HCEC 1CT (cell line): ENCODE data around the gene MEAK7.

Experiments
- DNase-seq: peaks from one replicate; pipeline ENCODE4 v3.0.0-alpha.2; 2017

MEAK7 gene

DNA sequence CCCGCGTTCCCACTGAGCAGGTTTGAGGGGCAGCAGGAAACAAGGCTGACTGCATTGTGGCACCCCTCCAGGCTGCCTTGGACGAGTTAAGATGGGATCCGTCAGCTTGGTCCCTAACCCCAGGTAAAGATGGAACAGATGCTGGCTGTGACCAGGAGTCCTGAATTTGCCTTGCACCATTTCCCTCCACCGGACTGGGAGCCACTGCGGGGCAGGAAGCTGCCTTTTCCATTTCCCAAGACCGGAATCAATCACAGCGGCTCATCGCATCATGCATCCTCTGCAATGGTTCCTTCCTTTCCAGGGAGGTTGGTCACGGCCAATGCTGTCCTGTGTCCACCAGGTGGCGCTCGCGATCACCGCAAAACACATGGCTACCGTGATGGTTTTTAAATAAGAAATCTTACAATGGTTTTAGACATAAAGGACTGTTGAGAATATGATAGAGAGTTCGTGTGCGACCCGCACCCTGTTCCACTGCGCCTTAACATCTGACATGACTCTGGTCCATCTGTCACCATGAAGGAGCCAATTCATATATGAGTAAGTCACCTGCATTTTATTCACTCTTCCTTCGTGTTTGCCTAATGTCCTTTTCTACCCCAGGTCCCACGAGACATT, 6.8 kb upstream of the MEAK7 start:
- DNase-seq: peak; percentile 79

DNA sequence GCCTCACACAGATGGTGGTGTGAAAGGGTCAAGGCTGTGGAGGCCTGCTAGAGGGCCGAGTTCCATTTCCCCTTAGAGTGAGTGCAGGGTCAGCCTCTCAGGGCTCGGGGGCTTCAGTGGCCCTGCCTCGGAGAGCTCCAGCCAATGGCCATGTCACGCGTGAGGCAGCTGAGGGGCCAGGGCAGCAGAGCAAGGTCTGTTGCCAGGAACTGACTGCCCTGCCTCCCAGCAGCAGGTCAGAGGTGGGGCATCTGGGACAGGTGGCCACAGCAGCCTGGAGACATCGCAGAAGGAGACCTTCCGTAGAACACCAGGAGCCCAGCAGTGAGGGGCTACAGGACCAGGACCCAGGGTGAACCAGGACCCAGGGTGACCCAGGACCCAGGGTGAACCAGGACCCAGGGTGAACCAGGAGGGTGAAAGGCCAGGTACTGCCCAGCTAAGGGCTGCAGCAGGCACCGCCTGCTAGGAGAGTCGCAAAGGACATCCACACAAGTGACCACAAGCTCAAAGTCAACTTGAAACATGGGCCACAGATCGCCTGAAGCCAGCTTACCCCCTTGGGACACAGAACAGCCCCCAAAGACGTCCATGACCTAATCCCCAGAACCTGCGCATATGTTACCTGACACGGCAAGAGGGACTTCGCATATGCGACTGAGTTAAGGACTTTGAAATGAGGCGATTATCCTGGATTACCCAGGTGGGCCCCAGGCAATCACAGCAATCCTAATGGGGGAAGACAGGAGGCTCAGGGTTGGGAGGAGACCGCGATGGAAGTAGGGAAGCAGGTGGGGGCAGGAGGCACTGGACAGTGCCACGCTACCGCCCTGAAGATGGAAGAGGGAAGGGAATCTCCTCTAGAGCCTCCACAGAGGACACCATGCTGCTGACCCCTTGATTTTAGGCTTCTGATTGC, 4.8 kb upstream of the MEAK7 start:
- DNase-seq: no peak

DNA sequence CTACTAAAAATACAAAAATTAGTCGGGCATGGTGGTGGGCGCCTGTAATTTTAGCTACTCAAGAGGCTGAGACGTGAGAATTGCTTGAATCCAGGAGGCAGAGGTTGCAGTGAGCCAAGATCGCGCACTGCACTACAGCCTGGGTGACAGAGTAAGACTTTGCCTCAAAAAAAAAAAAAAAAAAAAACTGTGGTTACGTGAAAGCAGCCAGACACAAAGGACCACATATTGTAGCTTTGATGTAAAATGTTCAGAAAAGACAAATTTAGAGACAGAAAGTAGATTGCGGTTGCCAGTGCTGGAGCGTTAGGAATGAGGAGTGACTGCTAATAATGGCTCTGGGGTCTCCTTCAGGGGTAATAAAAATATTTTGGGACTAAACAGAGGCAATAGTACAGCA, 4.0 kb upstream of the MEAK7 start:
- DNase-seq: no peak

DNA sequence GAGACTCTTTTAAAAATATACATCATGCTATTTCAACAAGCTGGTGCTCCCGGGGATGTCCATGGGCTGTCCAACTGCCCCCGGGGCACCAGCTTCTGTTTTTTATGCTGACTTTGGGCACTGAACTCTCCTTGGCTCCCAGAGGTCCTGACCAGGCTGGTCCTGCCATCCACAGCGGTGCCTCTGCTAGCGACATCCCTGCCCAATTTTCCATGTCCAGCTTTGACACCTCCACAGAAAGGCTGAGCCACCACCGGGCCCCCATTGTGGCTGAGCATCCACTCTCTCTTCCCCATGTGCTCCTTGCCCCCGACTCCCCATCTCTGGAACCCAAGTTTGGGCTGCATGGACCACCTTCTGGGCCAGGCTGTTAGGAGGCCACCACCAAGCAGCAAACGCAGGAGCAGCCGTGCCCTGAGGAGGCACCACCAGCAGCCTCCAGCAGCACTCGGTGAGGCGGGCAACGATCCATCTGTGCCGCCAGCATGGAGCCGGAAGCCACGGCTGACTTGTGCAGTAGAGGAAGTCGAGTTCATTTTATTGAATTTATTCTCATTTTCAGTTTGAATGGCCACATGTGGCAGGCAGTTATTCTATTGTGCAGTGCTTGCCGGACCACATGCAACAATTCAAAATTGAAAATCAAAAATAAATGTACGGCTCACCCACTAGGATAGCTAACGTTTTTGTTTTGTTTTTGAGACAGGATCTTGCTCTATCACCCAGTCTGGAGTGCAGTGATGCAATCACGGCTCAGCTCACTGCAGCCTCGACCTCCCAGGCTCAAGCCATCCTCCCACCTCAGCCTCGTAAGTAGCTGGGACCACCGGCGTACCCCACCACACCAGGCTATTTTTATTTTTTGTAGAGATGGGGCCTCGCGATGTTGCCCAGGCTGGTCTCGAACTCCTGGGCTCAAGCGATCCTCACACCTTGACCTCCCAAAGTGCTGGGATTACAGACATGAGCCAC, 2.8 kb upstream of the MEAK7 start:
- DNase-seq: no peak

DNA sequence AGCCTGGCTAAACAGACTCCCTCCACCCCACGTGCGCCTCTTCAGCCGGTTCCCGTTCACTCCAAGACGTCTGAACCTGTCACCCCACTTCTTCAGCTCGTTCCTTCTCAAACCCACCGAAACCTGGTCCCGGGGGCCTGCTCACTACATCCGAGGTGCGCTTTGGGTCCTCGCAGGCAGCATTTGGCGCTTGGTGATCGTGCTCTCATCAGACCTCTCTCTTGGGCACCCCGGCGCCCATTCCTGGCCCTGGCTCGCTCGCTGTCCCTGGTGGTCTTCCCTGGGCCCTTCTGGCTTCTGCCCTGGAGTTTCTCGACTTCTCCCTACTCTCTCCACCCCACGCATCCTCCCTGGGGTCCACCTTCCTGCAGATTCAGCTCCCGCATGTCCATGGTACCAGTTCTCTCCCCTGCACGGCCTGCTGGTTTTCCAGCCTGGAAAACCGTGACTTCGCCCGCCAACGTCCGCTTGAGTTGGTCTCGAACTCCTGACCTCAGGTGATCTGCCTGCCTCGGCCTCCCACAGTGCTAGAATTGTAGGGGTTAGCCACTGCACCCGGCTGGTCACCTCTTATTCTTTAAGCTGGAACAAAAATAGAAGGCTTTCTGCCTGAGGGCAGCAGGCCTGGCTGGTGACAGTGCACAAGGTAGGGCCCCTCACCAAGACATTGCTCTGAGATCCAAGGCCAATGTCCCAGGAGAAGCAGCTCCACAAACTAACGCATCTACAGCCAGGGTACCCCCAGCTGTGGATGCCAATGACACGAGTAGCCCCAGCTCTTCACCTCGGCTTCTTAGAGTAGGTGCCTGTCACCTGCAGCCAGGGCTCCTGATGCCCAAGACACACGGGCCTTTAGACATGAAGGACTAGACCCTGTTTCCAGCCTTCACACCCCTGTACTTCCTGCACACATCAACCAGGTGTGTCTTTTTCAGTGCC, 1.1 kb upstream of the MEAK7 start:
- no peak for DNase-seq

DNA sequence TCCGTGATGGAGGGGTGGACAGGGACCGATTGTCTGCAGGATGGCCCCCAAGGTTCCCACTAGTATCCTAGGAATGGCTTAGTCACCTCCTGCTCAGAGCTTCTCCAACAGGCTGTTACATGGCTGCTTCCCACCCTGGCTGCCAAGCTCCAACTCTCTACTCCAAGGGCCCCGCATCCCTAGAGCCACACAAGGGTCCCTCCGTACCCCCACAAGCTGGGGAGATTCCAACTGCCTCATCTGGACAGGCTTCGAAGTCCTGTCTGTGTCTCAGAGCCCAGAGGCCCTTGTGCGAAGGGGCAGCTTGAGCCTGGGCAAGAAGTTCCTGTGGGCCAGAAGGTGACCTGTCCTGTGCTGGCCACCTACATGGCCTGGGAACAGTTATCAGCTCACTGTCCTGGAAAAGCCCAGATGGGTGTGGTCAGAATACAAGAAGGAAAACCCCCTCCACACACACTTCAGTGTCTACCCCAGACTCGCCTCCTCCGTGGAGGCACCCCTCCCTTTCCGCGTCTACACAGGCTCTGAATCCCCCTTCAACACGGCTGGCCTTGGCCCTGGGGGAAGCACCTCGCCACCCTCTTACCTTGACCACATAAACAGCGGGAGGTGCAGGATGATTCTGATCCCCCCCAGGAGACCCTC, 586 bp downstream of the MEAK7 start:
- DNase-seq: peak; percentile 59

DNA sequence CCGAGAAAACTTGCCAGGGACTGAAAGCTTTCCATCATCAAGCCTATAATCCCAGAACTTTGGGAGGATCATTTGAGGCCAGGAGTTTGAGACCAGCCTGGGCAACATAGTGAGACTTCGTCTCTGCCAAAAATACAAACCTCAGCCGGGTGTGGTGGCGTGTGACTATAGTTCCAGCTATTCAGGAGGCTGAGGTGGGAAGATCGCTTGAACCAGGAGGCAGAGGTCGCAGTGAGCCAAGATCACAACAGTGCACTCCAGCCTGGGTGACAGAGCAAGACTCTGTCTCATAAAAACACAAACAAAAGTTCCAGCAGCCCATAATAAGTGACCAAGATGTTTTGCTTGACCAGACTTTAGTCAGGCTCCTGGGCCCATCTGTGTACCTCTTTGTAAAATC, 1.9 kb downstream of the MEAK7 start:
- DNase-seq: peak; percentile 24

DNA sequence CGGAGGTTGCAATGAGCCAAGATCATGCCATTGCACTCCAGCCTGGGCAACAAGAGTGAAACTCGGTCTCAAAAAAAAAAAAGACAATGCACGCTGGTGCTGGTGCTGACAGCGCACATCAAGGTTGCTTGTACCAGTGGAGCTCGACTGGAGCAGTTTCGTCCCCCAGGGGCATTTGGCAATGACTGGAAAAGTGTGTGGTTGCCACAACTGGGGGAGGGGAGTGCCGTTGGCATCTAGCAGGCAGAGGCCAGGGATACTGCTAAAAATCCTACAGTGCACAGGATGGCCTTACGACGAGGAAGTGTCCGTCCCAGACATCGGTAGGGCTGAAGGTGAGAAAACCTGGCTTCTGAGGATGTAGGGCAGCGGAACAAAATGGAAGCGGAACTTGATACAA, 2.4 kb downstream of the MEAK7 start:
- DNase-seq: no peak

DNA sequence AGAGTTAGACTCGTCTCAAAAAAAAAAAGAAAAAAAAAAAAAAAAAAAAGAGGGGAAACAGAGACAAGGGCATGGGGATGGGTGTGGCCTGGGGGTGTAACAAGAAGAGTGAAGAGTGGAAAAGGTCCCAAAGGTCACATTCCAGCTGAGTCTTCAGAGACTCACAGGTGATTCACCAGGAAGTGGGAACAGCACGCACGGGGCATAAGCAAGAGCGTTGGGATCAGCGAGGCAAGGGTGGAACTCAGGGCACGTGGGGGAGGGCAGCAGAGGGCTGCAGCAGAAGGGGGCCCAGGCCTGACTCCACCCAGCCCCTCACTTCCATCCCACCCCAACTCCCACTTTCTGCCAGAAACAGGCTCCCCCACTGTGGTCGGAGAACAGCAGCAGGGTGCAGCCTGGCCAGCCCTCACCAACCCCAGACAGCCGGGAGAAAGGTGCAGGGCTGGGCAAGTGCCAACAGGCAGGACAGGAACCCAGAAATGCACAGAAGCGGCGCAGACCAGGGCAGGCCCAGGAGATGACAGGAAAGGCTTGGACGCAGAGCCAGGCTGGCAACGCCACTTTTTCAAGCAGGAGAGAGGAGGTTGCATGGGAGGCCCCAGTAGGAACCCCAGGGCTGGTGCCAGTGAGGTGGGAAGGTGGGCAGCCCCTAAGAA, 3.3 kb downstream of the MEAK7 start:
- DNase-seq: peak; percentile 91

DNA sequence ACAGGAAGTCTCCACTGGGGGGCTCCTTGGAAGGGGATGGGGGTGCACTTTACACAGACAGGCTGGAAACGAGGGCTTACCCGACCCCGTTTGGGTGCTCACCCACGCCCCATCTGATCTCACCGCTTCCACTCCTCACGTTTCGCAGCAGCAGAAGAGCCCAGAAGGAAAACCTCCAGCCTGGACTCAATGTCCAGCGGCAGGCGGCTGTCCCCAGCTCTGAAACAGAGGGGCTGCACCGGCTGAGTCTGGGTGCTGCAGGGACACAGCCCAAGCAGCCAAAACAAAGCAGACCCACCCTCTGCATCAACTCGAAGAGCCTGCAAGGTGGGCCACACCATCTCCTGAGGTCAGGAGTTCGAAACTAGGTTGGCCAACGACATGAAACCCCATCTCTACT, 3.9 kb downstream of the MEAK7 start:
- DNase-seq: no peak

DNA sequence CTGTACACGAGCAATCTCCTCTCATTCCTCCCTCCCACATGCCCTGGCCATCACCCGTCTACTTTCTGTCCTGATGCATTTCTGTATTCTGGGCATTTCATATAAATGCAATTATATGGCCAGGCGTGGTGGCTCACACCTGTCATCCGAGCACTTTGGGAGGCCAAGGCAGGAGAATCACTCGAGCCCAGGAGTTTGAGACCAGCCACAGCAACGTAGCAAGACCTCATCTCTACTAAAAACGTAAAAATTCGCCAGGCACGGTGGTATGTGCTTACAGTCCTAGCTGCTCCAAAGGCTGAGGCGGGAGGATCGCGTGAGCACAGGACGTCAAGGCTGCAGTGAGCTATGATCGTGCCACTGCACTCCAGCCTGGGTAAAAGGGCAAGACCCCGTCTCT, 4.8 kb downstream of the MEAK7 start:
- DNase-seq: no peak

DNA sequence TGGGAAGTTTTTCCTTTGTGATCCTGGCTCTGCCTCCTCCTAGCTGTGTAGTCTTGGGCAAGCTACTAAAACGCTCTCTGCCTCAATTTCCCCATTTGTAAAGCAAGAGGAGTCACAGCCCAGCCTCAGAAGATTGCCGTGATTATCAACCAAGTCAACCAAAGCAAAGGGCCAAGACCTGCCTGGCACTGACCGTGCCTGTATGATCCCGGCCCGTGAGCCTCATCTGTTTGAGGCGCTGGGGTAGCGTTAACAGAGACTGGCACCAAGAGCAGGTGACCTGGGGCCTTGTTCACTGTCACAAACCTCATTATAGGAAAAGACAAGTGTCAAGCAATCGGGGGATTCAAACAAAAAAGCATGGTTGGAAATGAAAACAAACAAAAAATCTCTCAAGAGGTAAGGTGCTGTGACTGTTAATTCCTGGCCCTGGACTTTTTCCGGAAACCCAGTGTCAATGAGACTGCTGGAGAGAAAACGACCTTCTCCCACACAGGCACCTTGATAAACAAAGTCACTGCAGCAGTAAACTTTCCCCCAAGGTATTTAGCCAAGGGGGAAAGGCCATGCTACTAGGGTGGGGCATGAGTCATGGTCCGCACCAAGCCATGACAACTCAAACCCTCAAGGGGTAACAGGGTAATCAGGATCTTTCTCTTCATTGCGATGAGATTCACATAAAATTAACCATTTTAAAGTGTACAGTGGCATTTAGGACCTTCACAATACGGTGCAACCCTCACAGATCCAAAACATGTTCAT, 5.4 kb downstream of the MEAK7 start:
- no peak for DNase-seq

DNA sequence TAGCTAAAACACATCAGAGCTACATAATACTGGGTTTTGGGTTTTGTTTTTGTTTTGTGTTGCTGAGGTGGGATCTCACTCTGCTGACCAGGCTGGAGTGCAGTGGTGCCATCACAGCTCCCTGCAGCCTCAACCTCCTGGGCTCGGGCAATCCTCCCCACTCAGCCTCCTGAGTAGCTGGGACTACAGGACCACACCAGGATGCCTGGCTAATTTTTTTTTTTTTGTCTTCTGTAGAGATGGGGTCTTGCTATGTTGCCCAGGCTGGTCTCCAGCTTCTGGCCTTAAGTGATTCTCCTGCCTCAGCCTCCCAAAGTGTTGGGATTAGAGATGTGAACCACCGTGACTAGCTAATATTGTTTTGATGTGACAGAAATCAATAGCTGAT, 6.2 kb downstream of the MEAK7 start:
- no peak for DNase-seq

DNA sequence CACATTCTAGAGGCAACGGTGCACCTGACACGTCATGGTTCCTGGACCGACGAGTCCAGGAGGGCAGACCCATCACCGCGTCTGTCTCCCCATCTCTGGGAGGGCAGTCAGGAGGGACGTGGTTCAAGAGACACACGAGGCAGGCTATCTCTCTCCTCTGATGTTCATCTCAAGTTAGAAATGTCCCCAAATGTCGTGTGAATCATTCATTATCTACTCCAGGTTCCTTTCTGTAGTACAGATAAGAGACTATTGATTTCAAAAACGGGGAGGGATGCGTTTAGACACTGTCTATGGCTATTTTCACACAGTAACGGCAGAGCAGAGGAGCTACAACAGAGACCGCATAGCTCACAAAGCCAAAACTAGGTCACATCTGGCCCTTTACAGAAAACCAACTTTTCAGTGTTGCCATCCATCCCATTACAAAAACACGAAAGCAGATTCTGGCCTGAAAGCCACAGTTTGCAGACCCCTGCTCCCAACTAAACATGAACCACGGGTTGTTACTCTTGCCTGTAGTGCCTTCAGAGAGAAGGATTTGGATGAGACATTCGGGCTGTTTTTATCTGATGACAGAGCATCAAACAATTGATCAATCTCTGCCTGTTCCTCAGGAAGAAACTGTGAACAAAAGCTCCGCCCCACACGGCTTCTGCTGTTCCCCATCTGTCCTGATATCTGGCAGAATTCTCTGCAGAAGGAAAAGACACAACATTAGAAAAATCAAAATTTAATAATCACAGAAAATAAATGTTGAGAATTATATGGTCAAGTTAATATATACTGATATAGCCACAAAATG, 6.8 kb downstream of the MEAK7 start:
- no peak for DNase-seq

DNA sequence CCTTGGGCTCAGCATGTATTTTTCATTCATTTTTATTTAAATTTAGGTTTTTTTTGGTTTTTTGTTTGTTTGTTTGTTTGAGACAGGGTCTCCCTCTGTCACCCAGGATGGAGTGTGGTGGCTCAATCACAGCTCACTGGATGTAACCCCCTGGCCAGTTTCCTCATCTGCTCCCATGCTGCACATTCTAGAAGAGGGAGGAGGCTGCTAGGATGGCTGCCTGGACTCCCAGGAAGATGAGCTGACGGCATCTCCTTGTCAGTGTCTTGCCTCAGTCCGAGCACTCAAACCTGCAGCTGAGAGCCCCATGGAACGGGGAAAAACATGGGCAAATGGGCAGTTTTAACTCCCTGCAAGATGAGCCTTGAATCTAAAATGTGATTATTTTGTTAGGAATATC, 7.5 kb downstream of the MEAK7 start:
- DNase-seq: no peak

DNA sequence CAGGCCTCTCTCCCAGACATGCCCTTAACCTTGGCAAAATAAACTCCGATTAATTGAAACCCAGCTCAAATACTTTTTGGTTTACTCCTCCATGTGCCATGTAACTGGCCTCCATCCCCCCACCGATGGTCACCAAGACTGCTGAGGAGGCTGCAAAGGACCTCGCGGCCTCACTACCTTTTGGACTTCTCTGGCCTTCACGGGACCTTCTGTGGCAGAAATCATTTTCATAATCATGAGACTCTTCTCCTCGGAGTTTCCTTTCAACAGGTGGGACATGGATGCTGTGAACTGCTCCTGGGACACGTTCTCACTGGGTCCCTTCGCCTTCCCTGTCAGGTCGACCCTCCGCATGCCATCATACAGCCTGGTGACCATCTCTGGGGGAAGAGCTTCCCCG, 9.0 kb downstream of the MEAK7 start:
- no peak for DNase-seq

DNA sequence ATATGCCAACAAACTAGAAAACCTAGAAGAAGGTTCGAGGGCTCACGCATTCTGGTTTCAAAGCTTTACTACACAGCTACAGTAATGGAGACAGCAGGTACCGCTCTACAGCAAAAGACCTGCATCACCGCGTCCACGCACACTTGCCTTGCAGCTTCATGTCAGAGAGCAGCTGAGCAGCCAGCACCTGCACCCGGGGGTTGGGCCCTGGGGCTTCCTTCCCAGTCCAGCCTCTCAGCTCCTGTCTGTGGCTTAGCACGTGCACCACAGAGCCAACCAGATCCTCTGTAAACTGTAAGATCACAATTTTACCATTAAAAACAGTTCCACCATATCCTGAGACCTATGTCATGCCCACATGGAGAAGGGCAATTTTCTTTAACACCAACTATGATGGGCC, 15.3 kb downstream of the MEAK7 start:
- no peak for DNase-seq

DNA sequence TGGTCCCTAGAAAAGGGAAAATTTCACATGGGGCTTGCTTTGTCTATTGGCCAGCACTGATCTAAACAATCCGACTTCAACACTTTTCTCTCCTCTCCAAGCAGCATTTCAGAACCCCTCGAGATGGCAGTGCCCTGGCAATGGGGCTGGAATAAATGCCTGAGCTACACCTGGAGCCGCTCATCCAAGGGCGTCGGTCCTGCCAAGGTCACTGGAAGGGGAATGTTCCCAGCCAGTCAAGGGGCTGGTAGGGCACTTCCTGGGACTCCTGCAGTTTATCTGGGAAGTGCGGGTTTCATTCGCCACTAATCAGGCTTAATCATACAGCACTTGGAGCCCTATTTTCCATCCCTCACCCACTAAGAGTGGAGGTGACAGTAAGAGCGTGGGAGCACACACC, 17.1 kb downstream of the MEAK7 start:
- no peak for DNase-seq

DNA sequence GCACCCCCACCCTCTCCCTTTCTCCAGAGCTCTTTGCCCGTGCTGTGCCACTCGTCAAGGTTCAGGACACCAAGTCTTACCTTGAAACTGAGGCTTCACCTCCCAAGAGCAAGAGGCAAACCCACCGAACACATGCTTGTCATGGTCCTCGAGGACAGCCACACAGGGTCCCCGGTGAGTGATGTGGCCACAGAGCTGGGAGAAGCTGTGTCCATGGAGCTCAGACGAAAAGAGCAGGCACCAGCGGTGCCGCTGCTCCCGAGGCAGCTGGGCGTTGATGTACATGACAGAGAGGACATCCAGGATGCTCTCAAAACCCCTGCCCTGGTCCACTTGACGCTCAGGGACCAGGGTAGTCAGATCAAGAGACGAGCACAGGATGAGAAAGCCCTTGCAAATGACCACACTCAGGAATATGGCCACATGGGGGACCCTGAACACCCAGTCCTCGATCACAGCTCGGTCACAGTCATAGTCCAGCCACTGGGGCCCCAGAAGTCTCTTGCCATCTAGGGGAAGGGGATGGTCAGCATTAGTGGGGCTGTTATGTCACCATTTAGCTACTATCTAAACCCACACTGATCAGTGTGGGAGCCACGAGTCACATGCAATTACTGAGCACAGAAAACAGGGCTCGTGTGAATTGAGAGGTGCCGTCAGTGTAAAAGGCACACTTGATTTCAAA, 17.8 kb downstream of the MEAK7 start:
- DNase-seq: no peak
